GM08714 (cell line): ENCODE results near the gene XYLT1.

Source experiments
- H3K4me3 ChIP-seq: fragments of 200-500 bp; sonication (Bioruptor generic); 2 replicates; pipeline ENCODE4 v1.5.1; 2014; ENCODE audit warnings: mild to moderate bottlenecking, low read length, inconsistent platforms
- ZNF274 ChIP-seq: IDR thresholded peaks from 2 replicates; pipeline ENCODE4 v1.6.1; 2012; ENCODE audit warnings: mild to moderate bottlenecking, low read depth, low read length

The XYLT1 gene

GRCh38 chr16:17367036-17367435 is 103.7 kb downstream of the XYLT1 start:
- no peak overlapping the region for H3K4me3 ChIP-seq
- no peak for TF ChIP-seq ZNF274

- TF ChIP-seq ZNF274 = no peak
- no peak overlapping the region for H3K4me3 ChIP-seq
Measured at GRCh38 chr16:17366299-17366961, 104.3 kb downstream of the XYLT1 start.

GRCh38 chr16:17365591-17366298 is 105.0 kb downstream of the XYLT1 start:
- TF ChIP-seq ZNF274 = no peak
- H3K4me3 ChIP-seq = no peak overlapping the region

GRCh38 chr16:17365211-17365541 is 105.6 kb downstream of the XYLT1 start:
- no peak overlapping the region for H3K4me3 ChIP-seq
- no peak for TF ChIP-seq ZNF274

- TF ChIP-seq ZNF274 = no peak
- no peak overlapping the region for H3K4me3 ChIP-seq
Measured at GRCh38 chr16:17364319-17365210, 106.2 kb downstream of the XYLT1 start.

GRCh38 chr16:17362946-17363345 is 107.8 kb downstream of the XYLT1 start:
- H3K4me3 ChIP-seq = no peak overlapping the region
- no peak for TF ChIP-seq ZNF274

GRCh38 chr16:17362183-17362582 is 108.6 kb downstream of the XYLT1 start:
- TF ChIP-seq ZNF274 = no peak
- H3K4me3 ChIP-seq = no peak overlapping the region

GRCh38 chr16:17360693-17361122 is 110.1 kb downstream of the XYLT1 start:
- no peak overlapping the region for H3K4me3 ChIP-seq
- no peak for TF ChIP-seq ZNF274

GRCh38 chr16:17359788-17360390 is 110.9 kb downstream of the XYLT1 start:
- no peak overlapping the region for H3K4me3 ChIP-seq
- no peak for TF ChIP-seq ZNF274

- no peak overlapping the region for H3K4me3 ChIP-seq
- no peak for TF ChIP-seq ZNF274
Measured at GRCh38 chr16:17358846-17359245, 111.9 kb downstream of the XYLT1 start.

GRCh38 chr16:17358355-17358754 is 112.4 kb downstream of the XYLT1 start:
- no peak overlapping the region for H3K4me3 ChIP-seq
- no peak for TF ChIP-seq ZNF274

- H3K4me3 ChIP-seq = no peak overlapping the region
- no peak for TF ChIP-seq ZNF274
Measured at GRCh38 chr16:17357307-17358062, 113.3 kb downstream of the XYLT1 start.

GRCh38 chr16:17356243-17356933 is 114.4 kb downstream of the XYLT1 start:
- no peak for TF ChIP-seq ZNF274
- no peak overlapping the region for H3K4me3 ChIP-seq
